Right lobe of liver (tissue), 6 donors: ENCODE measurements around the gene TUSC1. TPM values are rescaled to one million over a fixed set of nuclear protein-coding genes. Genes with fewer than 3 reads are reported as not detected.
A peak's percentile ranks its signal among the peaks of the same experiment; 100 is the strongest.

ENCODE experiments used
- ATAC-seq, 4 donors: fragments of 200-7000 bp; cut with Tn5 transposase; one replicate each; pipeline ENCODE4 v1.9.1; 2020; ENCODE audit warnings: mild to moderate bottlenecking in 4 of 4, moderate library complexity in 4 of 4
- DNase-seq, 3 donors: peaks; one replicate each; pipeline ENCODE4 v3.0.0-alpha.2; 2020
- H3K27ac ChIP-seq, 3 donors: fragments of 200-600 bp; one replicate each; pipeline ENCODE4 v1.8.0; 2022
- H3K27me3 ChIP-seq, 2 donors: fragments of 200-600 bp; one replicate each; pipeline ENCODE4 v1.8.0; 2022
- H3K36me3 ChIP-seq, 4 donors: fragments of 200-600 bp; sonication (generic) in 1 of 4; one replicate each; pipeline versions ENCODE4 v1.5.1 to v1.8.0; 2017 to 2022; ENCODE audit warnings: control low read depth in 1 of 4
- H3K4me1 ChIP-seq, 4 donors: fragments of 200-600 bp; sonication (generic) in 1 of 4; one replicate each; pipeline versions ENCODE4 v1.5.1 to v1.8.0; 2017 to 2022; ENCODE audit warnings: control low read depth in 1 of 4
- H3K4me3 ChIP-seq, 3 donors: fragments of 200-600 bp; one replicate each; pipeline ENCODE4 v1.8.0; 2022
- H3K9me3 ChIP-seq, 4 donors: fragments of 200-600 bp; sonication (generic) in 1 of 4; one replicate each; pipeline versions ENCODE4 v1.5.1 to v1.8.0; 2017 to 2022; ENCODE audit warnings: control low read depth in 1 of 4
- CTCF ChIP-seq, 4 donors: fragments of 200-600 bp in 3 of 4; fragments of 450-650 bp in 1 of 4; IDR thresholded peaks; one replicate each; pipeline versions ENCODE4 v1.5.1 to v1.8.0; 2016 to 2022; ENCODE audit warnings: antibody characterized with exemption in 4 of 4, mild to moderate bottlenecking in 2 of 4
- POLR2A ChIP-seq: fragments of 450-650 bp; IDR thresholded peaks from one replicate; pipeline ENCODE4 v1.6.1; 2017; ENCODE audit warnings: antibody characterized with exemption, mild to moderate bottlenecking
- WGBS: methylation state at CpG from one replicate; pipeline ENCODE4 v1.1.6; 2018; ENCODE audit warnings: low coverage, low lambda C conversion rate; ENCODE audit not compliant: insufficient coverage; ENCODE audit errors: missing lambda C conversion rate; 5-methylcytosine and 5-hydroxymethylcytosine counted together
- intact Hi-C, 2 donors: fragments of 100-400 bp; cut with DNase I; formaldehyde crosslinking; loops; one replicate each; pipeline versions ENCODE4 v1.11.2 to v1.14.1; 2022
- total RNA-seq, 6 experiments: library from RNA; depleted of rRNA in 2 of 6; stranded (reverse); fragments of >200 nt in 2 of 6; fragmentation: NEBNext Ultra II Directional in 3 of 6; extraction: Animal tissue kit (Norgen Biotek cat#: 25700) in 3 of 6; gene quantifications; one replicate each; pipeline versions ENCODE4 v1.1.0 to v1.2.4, GENCODE V29; 2016 to 2023
- donor health status: DM: no; HTN: yes; CAD: no.
- donor health status: DM: no; HTN: no; CAD: no.
- donor health status: DM: no; HTN: no; CAD: no.
- donor health status: DM: no; HTN: yes; CAD: no.
- donor health status: DM: no; HTN: yes; CAD: no.

TUSC1 gene
- total RNA-seq, 6 experiments from 2014 or later = 4.0 to 8.8 (median 5.5) TPM

GRCh38 chr9:25700430-25700829 is 22.2 kb upstream of the TUSC1 start:
- Histone ChIP-seq H3K27ac (no peak overlapping the region), H3K27me3 (no peaks in the 10 kb centered on the region), H3K4me3 (no peak overlapping the region), H3K4me1 (no peaks in the 10 kb centered on the region), H3K9me3 (no peaks in the 10 kb centered on the region), H3K36me3 (no peaks in the 10 kb centered on the region)
- intact Hi-C loops = no loop called here
- DNase-seq (no peak), ATAC-seq (no peak)
- no peak for TF ChIP-seq POLR2A
- TF ChIP-seq CTCF (IDR thresholded peaks at IDR 0.05) = no peak

DNA sequence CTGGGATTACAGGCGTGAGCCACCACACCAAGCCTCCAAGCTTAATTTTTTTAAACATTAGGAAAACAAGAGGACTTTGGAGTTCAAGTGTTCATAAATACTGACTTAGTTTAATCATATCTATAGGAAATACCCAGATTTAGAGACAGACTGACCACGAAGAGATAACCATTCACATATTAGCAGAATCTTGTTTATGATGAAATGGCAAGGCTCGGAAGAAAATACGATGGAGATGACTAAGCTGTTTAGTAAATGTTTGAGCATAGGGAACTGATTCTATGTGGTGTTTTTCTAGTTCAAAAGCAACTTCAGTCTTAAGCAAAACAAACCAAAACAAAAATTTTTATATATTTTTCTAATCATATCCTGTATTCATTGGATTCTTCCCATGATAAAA is 13.5 kb upstream of the TUSC1 start:
- no peaks in the 10 kb centered on the region for H3K9me3 ChIP-seq
- TF ChIP-seq POLR2A (no peak), CTCF (IDR thresholded peaks at IDR 0.05) (no peak)
- no peaks in the 10 kb centered on the region for H3K36me3 ChIP-seq
- DNase-seq (no peak), ATAC-seq (no peak)
- H3K4me3 ChIP-seq = no peak overlapping the region
- 39% methylated on average over 4 of the region's 4 CpGs for WGBS
- no peaks in the 10 kb centered on the region for H3K27me3 ChIP-seq
- H3K4me1 ChIP-seq = no peaks in the 10 kb centered on the region
- no peak overlapping the region for H3K27ac ChIP-seq
- intact Hi-C loops = no loop called here

DNA sequence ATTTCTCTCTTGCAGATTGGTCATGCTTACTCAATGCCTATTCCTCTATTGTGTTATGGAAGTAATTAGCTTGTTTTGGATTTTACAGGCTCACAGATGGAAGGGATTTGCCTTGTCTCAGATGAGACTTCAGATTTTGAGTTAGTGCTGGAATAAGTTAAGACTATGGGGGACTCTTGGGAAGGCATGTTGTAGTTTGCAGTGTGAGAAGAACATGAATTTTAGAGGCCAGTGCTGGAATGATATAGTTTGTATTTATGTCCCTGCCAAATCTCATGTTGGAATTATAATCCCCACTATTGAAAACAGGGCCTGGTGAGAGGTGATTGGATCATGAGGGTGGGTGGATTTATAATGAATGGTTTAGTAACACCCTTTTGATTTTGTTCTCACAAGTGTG is 6.1 kb upstream of the TUSC1 start:
- no peak for DNase-seq
- peaks cover 0 to 4% (median 0%) of the 10 kb centered on the region in 4 donors for H3K4me1 ChIP-seq
- no peaks in the 10 kb centered on the region for H3K36me3 ChIP-seq
- TF ChIP-seq POLR2A (no peak), CTCF (IDR thresholded peaks at IDR 0.05) (no peak)
- no peak overlapping the region for H3K4me3 ChIP-seq
- intact Hi-C loops = no loop called here
- H3K9me3 ChIP-seq = no peaks in the 10 kb centered on the region
- no peaks in the 10 kb centered on the region for H3K27me3 ChIP-seq
- no peak overlapping the region for H3K27ac ChIP-seq
- no peak for ATAC-seq

- no peaks in the 10 kb centered on the region for H3K36me3 ChIP-seq
- TF ChIP-seq POLR2A (no peak), CTCF (IDR thresholded peaks at IDR 0.05) (no peak)
- H3K9me3 ChIP-seq = no peaks in the 10 kb centered on the region
- no peak for ATAC-seq
- WGBS = 29% methylated on average over 4 of the region's 4 CpGs
- H3K27ac ChIP-seq = no peak overlapping the region
- H3K4me1 ChIP-seq = peaks cover 0 to 18% (median 0%) of the 10 kb centered on the region in 4 donors
- H3K27me3 ChIP-seq = no peaks in the 10 kb centered on the region
- no peak for DNase-seq
- intact Hi-C loops = no loop called here
- no peak overlapping the region for H3K4me3 ChIP-seq
These were observed 3.0 kb upstream of the TUSC1 start for GRCh38 chr9:25681266-25681665.

DNA sequence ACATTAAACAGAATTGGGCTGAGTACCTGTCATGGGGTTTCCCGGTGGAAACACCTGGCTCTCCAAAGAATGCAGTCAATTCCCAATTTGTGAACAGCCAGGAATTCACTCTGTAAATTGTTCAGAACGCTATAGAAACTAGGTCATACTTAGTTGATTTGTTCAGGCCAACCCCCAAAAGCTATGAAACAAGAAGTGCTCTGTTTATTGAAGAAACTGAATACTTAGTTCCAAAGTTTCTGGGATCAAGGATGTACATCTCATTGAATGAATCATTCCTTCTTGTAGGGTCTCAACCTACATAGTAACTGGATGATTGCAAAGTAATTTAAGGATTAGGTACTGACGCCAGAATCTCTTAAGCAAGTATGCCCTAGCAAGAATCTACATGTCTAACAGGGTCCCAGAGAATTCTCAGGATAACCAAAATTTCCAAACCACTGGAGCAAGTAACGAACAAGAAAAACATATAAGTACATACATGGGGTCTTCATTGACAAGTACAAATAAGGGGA is 659 bp upstream of the TUSC1 start:
- peaks cover 0 to 15% (median 0%) of the 10 kb centered on the region in 4 donors for H3K4me1 ChIP-seq

More for the DNA sequence above, 659 bp upstream of the TUSC1 start:
- TF ChIP-seq POLR2A (no peak), CTCF (IDR thresholded peaks at IDR 0.05) (no peak)
- H3K27me3 ChIP-seq = no peaks in the 10 kb centered on the region
- DNase-seq = no peak
- peak overlapping the region; percentile 98 for H3K27ac ChIP-seq
- H3K9me3 ChIP-seq = no peaks in the 10 kb centered on the region
- ATAC-seq = no peak
- H3K4me3 ChIP-seq = peak overlapping the region; percentile 86 to 93 (median 92)
- WGBS = 51% methylated on average over 4 of the region's 4 CpGs
- intact Hi-C loops = no loop called here
- H3K36me3 ChIP-seq = no peaks in the 10 kb centered on the region
